GM12878 (cell line): ENCODE measurements around the gene PAX2. TPM values are rescaled to one million over a fixed set of nuclear protein-coding genes. Genes with fewer than 3 reads are reported as not detected.

ENCODE experiments used
- ATAC-seq: fragments of 200-7000 bp; cut with Tn5 transposase; 3 replicates; pipeline ENCODE4 v1.9.1; 2020; ENCODE audit warnings: mild to moderate bottlenecking, moderate library complexity
- BruUV-seq: library from RNA; stranded (reverse); fragments of 400-500 nt; replicated peaks from 2 replicates; lab custom pipeline; 2021; lab: Mats Ljungman, UMichigan
- CTCF ChIA-PET: fragments of 300-600 bp; sonication (Branson Sonifier 250); formaldehyde crosslinking; extraction: SDS; loops from one replicate; lab custom pipeline; 2021; ENCODE audit warnings: inconsistent platforms; lab: Yijun Ruan, JAX
- POLR2A ChIA-PET: fragments of 350-600 bp; formaldehyde crosslinking; extraction: SDS; loops from one replicate; lab custom pipeline; 2021; ENCODE audit warnings: inconsistent platforms; lab: Charles Lee
- RAD21 ChIA-PET: fragments of 300-600 bp; sonication (Branson Sonifier 250); formaldehyde crosslinking; loops from one replicate; lab custom pipeline; 2023; ENCODE audit warnings: antibody characterized with exemption; ENCODE audit not compliant: unreplicated experiment; lab: Charles Lee
- SMC1A ChIA-PET: fragments of 300-600 bp; sonication (Branson Sonifier 250); formaldehyde crosslinking; loops from one replicate; lab custom pipeline; 2023; ENCODE audit not compliant: unreplicated experiment, uncharacterized antibody; lab: Charles Lee
- DNase-seq: peaks from one replicate; pipeline ENCODE4 v3.0.0-alpha.2; 2011; ENCODE audit warnings: low read depth, low spot score
- FAIRE-seq: peaks from 3 replicates; lab custom pipeline; 2011; peaks lifted over from hg19 to GRCh38; lab: Jason Lieb, UNC
- H2AFZ ChIP-seq: 2 replicates; pipeline ENCODE4 v1.6.0; 2011; ENCODE audit warnings: low read depth, low read length, control low read depth; ENCODE audit not compliant: control insufficient read depth
- H3K27ac ChIP-seq: 2 replicates; pipeline ENCODE4 v1.5.1; 2011; ENCODE audit warnings: control low read depth; ENCODE audit not compliant: control insufficient read depth, insufficient read depth
- H3K27me3 ChIP-seq, 2 experiments: replicated peaks in 1 of 2; 2 replicates each; pipeline versions ENCODE4 v1.6.0 to v1.6.1; 2011; ENCODE audit warnings: low read length in 1 of 2; ENCODE audit not compliant: control insufficient read depth in 2 of 2, insufficient read depth in 2 of 2
- H3K36me3 ChIP-seq, 2 experiments: 2 replicates each; pipeline ENCODE4 v1.5.1; 2011; ENCODE audit warnings: low read length in 1 of 2; ENCODE audit not compliant: control insufficient read depth in 2 of 2, insufficient read depth in 2 of 2
- H3K4me1 ChIP-seq: 2 replicates; pipeline ENCODE4 v1.6.1; 2011; ENCODE audit warnings: mild to moderate bottlenecking, low read length, moderate library complexity, mixed read lengths; ENCODE audit not compliant: control insufficient read depth, insufficient read depth
- H3K4me2 ChIP-seq: 2 replicates; pipeline ENCODE4 v1.6.0; 2011; ENCODE audit warnings: control low read depth; ENCODE audit not compliant: control insufficient read depth, insufficient read depth
- H3K4me3 ChIP-seq: fragments of 200-600 bp; sonication (generic); 2 replicates; pipeline ENCODE4 v1.5.1; 2016
- H3K79me2 ChIP-seq: 2 replicates; pipeline ENCODE4 v1.6.0; 2011; ENCODE audit warnings: low read length; ENCODE audit not compliant: control insufficient read depth, insufficient read depth
- H3K9ac ChIP-seq: 2 replicates; pipeline ENCODE4 v1.8.0; 2011; ENCODE audit warnings: low read length, control low read depth, mixed read lengths; ENCODE audit not compliant: control insufficient read depth, insufficient read depth
- H3K9me3 ChIP-seq: replicated peaks from 3 replicates; pipeline ENCODE4 v1.5.1; 2011; ENCODE audit warnings: mild to moderate bottlenecking, low read length; ENCODE audit not compliant: control insufficient read depth, insufficient read depth
- H4K20me1 ChIP-seq: 2 replicates; pipeline ENCODE4 v1.6.0; 2011; ENCODE audit not compliant: control insufficient read depth, insufficient read depth
- ASH2L ChIP-seq: fragments of 300-600, 200-600 bp; sonication (generic); IDR thresholded peaks from 2 replicates; pipeline ENCODE4 v1.6.1; 2017; ENCODE audit warnings: low read depth, mild to moderate bottlenecking, borderline replicate concordance
- CREB1 ChIP-seq: IDR thresholded peaks from 2 replicates; pipeline ENCODE4 v1.6.1; 2012; ENCODE audit warnings: low read depth, mild to moderate bottlenecking, inconsistent platforms
- ESRRA ChIP-seq: IDR thresholded peaks from 2 replicates; pipeline ENCODE4 v1.6.1; 2012; ENCODE audit warnings: mild to moderate bottlenecking, low read length, improper control_type of control experiment
- JUNB ChIP-seq: IDR thresholded peaks from 2 replicates; pipeline ENCODE4 v1.6.1; 2016; ENCODE audit warnings: antibody characterized with exemption, mild to moderate bottlenecking
- MYB ChIP-seq: fragments of 150-350 bp; IDR thresholded peaks from 2 replicates; pipeline ENCODE4 v1.6.1; 2014; ENCODE audit warnings: mild to moderate bottlenecking, low read depth, low read length, borderline replicate concordance
- MYC ChIP-seq: IDR thresholded peaks from 2 replicates; pipeline ENCODE4 v1.6.1; 2011; ENCODE audit warnings: mild to moderate bottlenecking, low read length, moderate library complexity, inconsistent platforms; ENCODE audit not compliant: insufficient read depth, insufficient replicate concordance, insufficient read length, severe bottlenecking
- NFYA ChIP-seq: IDR thresholded peaks from 2 replicates; pipeline ENCODE4 v1.6.1; 2011; ENCODE audit warnings: low read depth, mild to moderate bottlenecking, low read length, improper control_type of control experiment, borderline replicate concordance
- NR2C1 ChIP-seq: fragments of 450-650 bp; IDR thresholded peaks from 2 replicates; pipeline ENCODE4 v1.6.1; 2017; ENCODE audit warnings: antibody characterized with exemption, mild to moderate bottlenecking, moderate library complexity
- POLR2AphosphoS2 ChIP-seq: IDR thresholded peaks from 2 replicates; pipeline ENCODE4 v1.6.1; 2011; ENCODE audit warnings: low read depth, mild to moderate bottlenecking, low read length, improper control_type of control experiment, moderate library complexity
- RBBP5 ChIP-seq: fragments of 200-600 bp; sonication (generic); conservative IDR thresholded peaks from 2 replicates; pipeline ENCODE4 v1.6.1; 2016
- RCOR1 ChIP-seq: conservative IDR thresholded peaks from 2 replicates; pipeline ENCODE4 v1.6.1; 2012; ENCODE audit warnings: low read depth, low read length, improper control_type of control experiment
- SMAD5 ChIP-seq: IDR thresholded peaks from 2 replicates; pipeline ENCODE4 v1.6.1; 2016; ENCODE audit warnings: antibody characterized with exemption, low read depth
- SMC3 ChIP-seq: IDR thresholded peaks from 2 replicates; pipeline ENCODE4 v1.6.1; 2011; ENCODE audit warnings: low read length, improper control_type of control experiment, borderline replicate concordance
- ZBTB33 ChIP-seq: fragments of 450-650 bp; IDR thresholded peaks from 2 replicates; pipeline ENCODE4 v1.6.1; 2017; ENCODE audit warnings: mild to moderate bottlenecking
- ZNF207 ChIP-seq: fragments of 450-650 bp; IDR thresholded peaks from 2 replicates; pipeline ENCODE4 v1.6.1; 2014; ENCODE audit warnings: antibody characterized with exemption, mild to moderate bottlenecking, borderline replicate concordance
- WGBS: methylation state at CpG from one replicate; pipeline ENCODE4 v1.1.6; 2016; ENCODE audit warnings: low lambda C conversion rate; ENCODE audit not compliant: insufficient replicate concordance, insufficient coverage; ENCODE audit errors: missing lambda C conversion rate; 5-methylcytosine and 5-hydroxymethylcytosine counted together
- in situ Hi-C: fragments of 300-500 bp; cut with MboI; formaldehyde crosslinking; loops from 9 replicates; pipeline ENCODE4 v1.14.3; 2018; ENCODE audit warnings: mixed read lengths
- intact Hi-C: fragments of 100-400 bp; cut with micrococcal nuclease; formaldehyde crosslinking; loops from one replicate; pipeline ENCODE4 v1.14.2; 2022; ENCODE audit not compliant: unreplicated experiment
- polyA plus RNA-seq, 11 experiments: library from polyadenylated mRNA; depleted of rRNA in 4 of 11; unstranded in 6 of 11; stranded (reverse) in 5 of 11; fragments of >200 nt; fragmentation: Nextera tagmentation in 4 of 11; fragmentation: Illumina TruSeq in 1 of 11; extraction: Ambion mirVana in 4 of 11; extraction: Trizol in 1 of 11; gene quantifications; 1 replicate in 1 of 11; 2 replicates in 10 of 11; pipeline versions ENCODE4 v1.2.1 to v1.2.3, GENCODE V29; 2011 to 2016; ENCODE audit warnings: inconsistent platforms in 2 of 11, missing spikeins in 2 of 11, low read depth in 1 of 11
- total RNA-seq, 4 experiments: library from RNA; depleted of rRNA in 3 of 4; stranded (reverse); fragments of >200 nt in 3 of 4; fragmentation: Illumina TruSeq in 1 of 4; extraction: Trizol in 1 of 4; gene quantifications; 2 replicates each; pipeline versions ENCODE4 v1.2.1 to v1.2.3, GENCODE V29; 2013 to 2021

PAX2 gene
- total and polyA plus RNA-seq, 10 of the 15 experiments (the other 5 are each of a cell fraction or from before 2014, with no cell fraction given), result not detected

- no peak for DNase-seq
- H4K20me1 ChIP-seq, result no peaks in the 10 kb centered on the region
- no peaks in the 10 kb centered on the region for H3K36me3 ChIP-seq
Observed at GRCh38 chr10:100848770-100849169, 103.4 kb downstream of the PAX2 start.

DNA sequence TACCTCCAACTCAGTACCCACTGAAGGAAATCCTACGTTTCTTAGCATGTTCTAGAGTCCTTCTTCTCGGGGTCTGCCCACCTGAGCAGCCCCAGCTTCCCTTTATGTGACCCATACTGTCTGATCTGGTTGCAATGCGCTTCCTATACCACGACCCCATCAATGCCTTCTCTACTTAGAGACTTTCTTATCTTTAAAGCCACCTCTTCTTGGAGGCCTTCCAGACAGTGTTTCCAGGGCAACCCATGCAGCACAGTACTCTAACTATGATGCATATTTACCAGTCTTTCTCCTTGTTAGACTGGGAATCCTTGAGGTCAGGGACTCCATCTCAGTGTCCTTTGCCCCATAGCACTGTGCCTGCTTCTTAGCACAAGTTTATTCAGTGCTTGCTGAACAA is 112.9 kb downstream of the PAX2 start:
- no peak overlapping the region for H3K4me2 ChIP-seq
- 30% methylated on average over 4 of the region's 4 CpGs for WGBS
- DNase-seq, result no peak
- no peaks in the 10 kb centered on the region for H4K20me1 ChIP-seq
- in situ Hi-C loops, result no loop called here
- H3K9ac ChIP-seq, result no peak overlapping the region
- no TSS peak for BruUV-seq
- no peak overlapping the region for H3K4me3 ChIP-seq
- no peak for FAIRE-seq
- POLR2A ChIA-PET, result no interaction called here
- H3K79me2 ChIP-seq, result no peaks in the 10 kb centered on the region
- SMC1A ChIA-PET, result no interaction called here
- CTCF ChIA-PET, result no interaction called here
- H2AFZ ChIP-seq, result no peak overlapping the region
- intact Hi-C loops, result no loop called here
- H3K9me3 ChIP-seq, result no peaks in the 10 kb centered on the region
- H3K27me3 ChIP-seq, result peaks cover 2 to 4% of the 10 kb centered on the region in 2 experiments; a peak in 3 of 4 replicates
- no peak for ATAC-seq
- no peaks in the 10 kb centered on the region for H3K36me3 ChIP-seq
- H3K4me1 ChIP-seq, result no peaks in the 10 kb centered on the region
- RAD21 ChIA-PET, result no interaction called here
- H3K27ac ChIP-seq, result no peak overlapping the region
- TF ChIP-seq CREB1 (no peak), ZBTB33 (no peak), MYC (no peak), ASH2L (no peak), RCOR1 (no peak), SMAD5 (no peak), SMC3 (no peak), MYB (no peak), NFYA (no peak)

More at GRCh38 chr10:100848770-100849169, 103.4 kb downstream of the PAX2 start:
- ATAC-seq (no peak), FAIRE-seq (no peak)
- SMC1A ChIA-PET, result interaction anchor here (0.7 kb wide), 1 partner anchor 25 kb away, joined by 3 read pairs; no protein-coding TSS in a partner anchor
- TF ChIP-seq ESRRA (no peak), POLR2AphosphoS2 (no peak), JUNB (no peak), ZNF207 (no peak), NR2C1 (no peak), RBBP5 (no peak)
- POLR2A ChIA-PET, result no interaction called here
- CTCF ChIA-PET, result interaction anchor here (1.0 to 1.5 kb wide), 5 partner anchors 23 to 330 kb away, joined by 3 to 4 read pairs (median 4); no protein-coding TSS in a partner anchor
- Histone ChIP-seq H3K4me1 (no peaks in the 10 kb centered on the region), H2AFZ (no peak overlapping the region), H3K9ac (no peak overlapping the region), H3K27ac (no peak overlapping the region), H3K27me3 (no peaks in the 10 kb centered on the region; a peak in 1 of 4 replicates), H3K4me2 (no peak overlapping the region), H3K9me3 (no peaks in the 10 kb centered on the region), H3K4me3 (no peak overlapping the region), H3K79me2 (no peaks in the 10 kb centered on the region)
- intact Hi-C loops (no loop called here), in situ Hi-C loops (no loop called here)
- BruUV-seq, result no TSS peak
- RAD21 ChIA-PET, result no interaction called here
- WGBS, result 4% methylated on average over 2 of the region's 2 CpGs
